Endometrial microvascular endothelial cells (primary cell): ENCODE data around the gene FOXA1. TPM values are rescaled to one million over a fixed set of nuclear protein-coding genes. Genes with fewer than 3 reads are reported as not detected.

ENCODE experiments used
- in situ Hi-C: cut with HindIII; loops from 2 replicates; pipeline ENCODE4 v1.10.0; 2017; ENCODE audit warnings: low sequenced_read_pairs, low pct_unique_long_range_greater_than_20kb; ENCODE audit errors: inconsistent ontology term
- total RNA-seq: library from RNA; depleted of rRNA; stranded (reverse); fragments of >200 nt; gene quantifications from one replicate; pipeline ENCODE4 v1.2.3, GENCODE V29; 2015; ENCODE audit errors: inconsistent ontology term

The FOXA1 gene
- total RNA-seq, 1 donor from 2014 or later, result not detected

GRCh38 chr14:37606678-37607077, 11.6 kb upstream of the FOXA1 start:
- in situ Hi-C loops, result no loop called here

- in situ Hi-C loops, result no loop called here
Measured at GRCh38 chr14:37603688-37604251, 8.7 kb upstream of the FOXA1 start.

- in situ Hi-C loops, result no loop called here
Measured at GRCh38 chr14:37602605-37603453, 7.8 kb upstream of the FOXA1 start.

GRCh38 chr14:37601865-37602264, 6.8 kb upstream of the FOXA1 start:
- in situ Hi-C loops, result no loop called here

GRCh38 chr14:37600880-37601741, 6.1 kb upstream of the FOXA1 start:
- in situ Hi-C loops, result no loop called here

GRCh38 chr14:37599507-37600368, 4.7 kb upstream of the FOXA1 start:
- in situ Hi-C loops, result no loop called here

GRCh38 chr14:37598747-37599506, 3.9 kb upstream of the FOXA1 start:
- in situ Hi-C loops, result no loop called here

GRCh38 chr14:37597914-37598746, 3.1 kb upstream of the FOXA1 start:
- in situ Hi-C loops, result no loop called here

GRCh38 chr14:37597538-37597913, 2.5 kb upstream of the FOXA1 start:
- in situ Hi-C loops, result no loop called here

GRCh38 chr14:37596790-37597472, 1.9 kb upstream of the FOXA1 start:
- in situ Hi-C loops, result no loop called here

- in situ Hi-C loops, result no loop called here
Measured at GRCh38 chr14:37595809-37596621, 966 bp upstream of the FOXA1 start.

- in situ Hi-C loops, result no loop called here
Measured at GRCh38 chr14:37594238-37594970, 645 bp downstream of the FOXA1 start.

- in situ Hi-C loops, result no loop called here
Measured at GRCh38 chr14:37593511-37594237, 1.4 kb downstream of the FOXA1 start.

- in situ Hi-C loops, result no loop called here
Measured at GRCh38 chr14:37592482-37593408, 2.3 kb downstream of the FOXA1 start.
